HG03135 (cell line): ENCODE data around the gene ANK2.

ENCODE experiments used
- ATAC-seq: cut with Tn5 transposase; IDR thresholded peaks from one replicate; pipeline ENCODE4 v1.9.1; 2021; ENCODE audit warnings: mild to moderate bottlenecking, moderate library complexity; ENCODE audit not compliant: unreplicated experiment

ANK2 gene

GRCh38 chr4:113049421-113050370, at the start of gene ANK2:
Gene ANK2 (plus strand): TSS chr4:113049653. CDS start chr4:113049729, 76 bp downstream.
- no peak for ATAC-seq

GRCh38 chr4:113003841-113004240, 45.6 kb upstream of the ANK2 start:
- ATAC-seq = no peak

- ATAC-seq = no peak
These were observed 44.8 kb upstream of the ANK2 start for GRCh38 chr4:113004655-113005054.

- no peak for ATAC-seq
These were observed 42.8 kb upstream of the ANK2 start for GRCh38 chr4:113006632-113007031.

- ATAC-seq = no peak
These were observed 42.3 kb upstream of the ANK2 start for GRCh38 chr4:113007151-113007550.

- ATAC-seq = no peak
These were observed 41.3 kb upstream of the ANK2 start for GRCh38 chr4:113008135-113008534.

DNA sequence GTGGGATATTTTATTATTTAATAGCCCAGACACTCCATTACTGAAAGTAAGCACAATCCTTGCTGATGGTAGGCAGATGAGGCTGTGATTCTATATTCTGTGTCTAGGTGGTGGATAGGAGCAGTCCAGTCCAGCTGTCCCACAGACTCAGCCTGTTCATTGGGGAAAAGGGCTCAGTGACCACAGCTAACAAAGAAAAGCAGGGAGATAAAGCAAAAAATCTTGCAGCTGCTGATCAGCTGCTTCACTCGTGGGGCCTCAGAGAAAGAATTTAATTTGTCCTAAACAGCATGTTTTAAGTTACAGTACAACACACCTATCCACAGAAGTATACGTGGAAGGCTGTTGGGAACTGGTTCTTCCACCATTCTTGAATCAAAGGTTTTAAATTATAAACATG, 40.7 kb upstream of the ANK2 start:
- ATAC-seq = no peak

DNA sequence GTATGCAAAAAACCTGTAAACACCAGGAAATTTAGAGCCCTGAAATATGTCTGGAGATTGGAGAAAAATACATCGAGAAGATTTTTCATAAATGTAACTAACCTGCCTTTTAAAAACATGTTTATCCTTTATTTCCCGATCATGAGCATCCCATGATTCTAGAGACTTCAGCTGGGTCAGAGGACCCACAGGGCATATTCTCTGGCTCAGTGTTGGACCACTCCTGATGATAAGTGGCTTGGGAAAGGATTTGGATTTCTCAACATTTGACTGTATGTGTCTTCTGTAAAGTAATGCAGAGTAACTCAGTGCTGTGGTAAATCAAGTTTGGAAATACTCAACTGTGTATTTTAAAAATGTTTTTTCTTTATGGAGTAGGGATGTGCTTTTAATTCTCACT, 40.0 kb upstream of the ANK2 start:
- ATAC-seq = no peak

DNA sequence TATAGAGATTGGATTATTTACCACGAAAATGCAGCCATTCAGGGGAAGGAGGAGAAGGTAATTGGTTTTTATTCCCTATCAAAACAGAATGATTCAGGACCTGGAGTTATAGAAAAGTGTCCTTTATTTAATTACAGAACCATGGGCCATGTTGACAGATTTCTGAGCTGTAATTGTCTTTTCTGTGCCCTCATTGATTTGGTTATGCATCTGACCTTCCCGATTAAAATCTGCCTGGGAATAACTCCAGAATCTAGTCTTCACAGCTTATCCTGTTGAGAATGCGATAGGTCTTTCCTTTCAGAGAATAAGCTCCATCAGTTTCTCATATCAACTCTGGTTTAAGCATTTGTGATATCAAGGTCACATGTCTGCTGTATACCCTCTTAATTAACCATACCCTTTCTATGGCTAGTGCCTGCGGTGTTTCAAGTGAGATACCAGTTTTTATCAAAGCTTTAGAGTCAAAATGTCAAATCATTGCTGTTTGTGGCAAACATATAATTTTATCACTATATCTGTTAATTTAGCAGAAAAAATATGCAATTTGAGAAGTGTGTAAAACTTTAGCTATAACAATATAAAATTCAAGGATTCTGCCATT, 37.2 kb upstream of the ANK2 start:
- no peak for ATAC-seq

DNA sequence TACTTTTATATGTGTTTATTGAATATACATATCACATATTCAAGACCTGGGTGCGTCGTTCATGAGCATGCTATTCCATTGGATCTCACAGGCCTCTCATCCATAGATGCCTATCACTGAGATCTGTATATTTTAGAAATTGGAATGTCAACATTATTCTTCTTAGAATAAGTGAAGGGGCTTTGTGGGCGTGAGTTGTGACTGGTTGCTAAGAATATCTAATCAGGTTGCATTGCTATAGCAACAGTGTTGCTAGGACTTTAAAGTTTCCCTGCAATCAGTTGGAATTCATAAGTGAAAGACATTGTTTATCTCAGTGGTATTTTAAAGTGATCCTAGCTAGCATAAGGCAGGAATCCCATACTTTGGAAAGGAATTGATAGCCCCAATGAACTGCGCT, 36.7 kb upstream of the ANK2 start:
- ATAC-seq = no peak

DNA sequence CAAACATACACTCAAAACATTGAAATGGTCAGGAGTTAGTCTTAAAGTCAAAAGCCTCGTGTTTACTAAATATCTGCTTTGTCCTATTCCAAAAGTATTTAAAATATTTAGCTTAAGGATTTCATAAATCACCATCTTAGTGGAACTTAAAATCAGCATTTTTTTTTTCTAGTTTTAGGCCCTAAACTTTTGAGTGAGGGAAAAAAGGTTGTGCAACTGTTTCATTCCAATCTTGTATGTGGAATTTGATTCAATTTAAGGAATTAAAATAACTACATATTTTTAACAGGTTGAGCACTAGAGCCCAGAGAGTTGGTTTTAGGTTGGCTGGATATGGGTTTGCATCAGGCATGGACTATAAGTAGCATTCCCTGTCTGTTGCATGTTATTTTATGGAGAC, 35.7 kb upstream of the ANK2 start:
- ATAC-seq = no peak

- no peak for ATAC-seq
These were observed 33.1 kb upstream of the ANK2 start for GRCh38 chr4:113016377-113016776.

DNA sequence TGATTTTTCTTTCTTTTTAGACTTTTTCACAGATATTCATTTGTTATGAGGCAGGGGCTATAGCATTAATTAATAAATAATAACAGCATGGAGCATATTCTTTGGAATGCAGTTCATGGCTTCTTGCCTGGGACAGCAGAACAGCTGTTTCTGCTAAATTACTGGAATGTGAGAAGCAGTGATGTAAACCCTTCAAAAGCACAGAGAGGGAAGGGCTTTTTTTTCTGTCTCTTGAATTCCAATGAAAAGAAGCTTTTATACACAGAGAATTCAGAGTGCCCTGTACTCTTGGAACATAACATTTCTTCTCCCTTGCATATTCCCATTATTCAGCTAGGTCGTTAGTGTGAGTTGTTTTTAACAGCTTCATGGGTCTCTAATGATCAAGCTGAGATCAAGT, 28.5 kb upstream of the ANK2 start:
- no peak for ATAC-seq

- no peak for ATAC-seq
These were observed 25.1 kb upstream of the ANK2 start for GRCh38 chr4:113024388-113024787.

DNA sequence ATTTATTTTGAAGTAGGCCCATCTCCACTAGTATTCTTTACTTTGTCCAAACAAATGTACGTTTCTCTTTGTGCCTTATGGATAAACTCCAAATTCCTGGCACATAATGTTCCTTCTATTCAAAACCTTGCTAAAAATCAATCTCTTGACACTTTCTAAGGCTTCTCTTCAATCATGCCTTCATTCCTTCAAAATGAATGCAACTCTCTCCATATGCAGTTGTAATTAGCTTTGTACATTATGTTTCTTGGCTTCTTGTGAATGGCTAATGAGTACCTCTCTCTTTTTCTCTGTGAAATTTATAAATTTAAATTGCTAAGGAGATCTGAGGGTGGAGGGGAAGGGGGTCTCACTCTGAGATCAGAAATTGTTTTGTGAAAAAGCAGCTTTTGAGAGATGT, 24.0 kb upstream of the ANK2 start:
- ATAC-seq = no peak

GRCh38 chr4:113026556-113026955, 22.9 kb upstream of the ANK2 start:
- no peak for ATAC-seq

- ATAC-seq = no peak
These were observed 21.4 kb upstream of the ANK2 start for GRCh38 chr4:113028074-113028473.

DNA sequence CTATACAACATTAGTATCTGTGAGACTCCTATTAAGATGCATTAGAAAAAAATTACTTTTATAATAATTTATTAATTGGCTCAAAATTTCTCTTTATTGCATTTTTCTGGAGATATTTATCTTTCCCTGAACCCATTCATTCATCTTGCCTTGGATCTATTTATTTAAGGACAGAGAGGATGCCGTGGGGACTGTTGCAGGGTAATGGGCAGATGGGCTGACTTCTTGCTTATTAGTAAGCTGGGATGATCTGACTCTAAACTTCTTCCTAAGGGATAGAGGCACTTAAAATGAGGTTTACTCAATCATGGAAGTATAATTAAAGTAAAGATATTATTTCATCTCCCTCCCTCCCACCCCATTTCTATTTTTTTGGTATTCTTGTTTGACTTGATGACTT, 18.2 kb upstream of the ANK2 start:
- ATAC-seq = no peak

GRCh38 chr4:113040793-113041192, 8.7 kb upstream of the ANK2 start:
- no peak for ATAC-seq

- ATAC-seq = no peak
These were observed 7.0 kb upstream of the ANK2 start for GRCh38 chr4:113042502-113042901.

GRCh38 chr4:113043591-113043990, 5.9 kb upstream of the ANK2 start:
- ATAC-seq = no peak

DNA sequence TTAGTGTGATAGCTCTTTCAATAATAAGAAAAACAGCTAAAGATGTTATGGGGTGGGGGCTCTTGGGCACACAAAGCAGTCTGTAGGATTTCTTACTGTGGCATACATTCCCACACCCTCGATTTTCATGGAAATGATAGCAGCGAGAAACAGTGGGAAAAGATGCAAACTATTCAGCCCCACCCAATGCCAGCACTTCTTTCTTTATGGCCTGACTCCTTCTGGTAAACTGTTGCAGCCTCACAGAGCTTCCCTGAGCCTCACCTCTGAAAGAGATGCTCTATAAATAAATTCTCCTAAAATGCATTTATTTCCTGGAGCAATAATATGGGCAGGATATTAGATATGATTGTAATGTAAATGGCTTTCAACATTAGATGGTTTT, 910 bp downstream of the ANK2 start:
- ATAC-seq = no peak
